ENCODE measurements around the gene THOC7. TPM values are rescaled to one million over a fixed set of nuclear protein-coding genes. Genes with fewer than 3 reads are reported as not detected.

THOC7 gene
- total RNA-seq, 2 donors from 2014 or later = 61.9 to 76.6 TPM

- H3K4me1 ChIP-seq = no peaks in the 10 kb centered on the region
- no peaks in the 10 kb centered on the region for H3K9me3 ChIP-seq
- peak overlapping the region; percentile 94 to 98 for H3K9ac ChIP-seq (ENCODE audit: low read depth in 2 of 2, low read length in 2 of 2)
- H3K36me3 ChIP-seq = no peaks in the 10 kb centered on the region
- peak overlapping the region; percentile 87 for H3K27ac ChIP-seq
- H3K27me3 ChIP-seq = no peaks in the 10 kb centered on the region
- intact Hi-C loops (cut with DNase I) = no loop called here
- no peak for DNase-seq
- no peak for TF ChIP-seq CTCF (IDR thresholded peaks at IDR 0.05)
- peak overlapping the region; percentile 94 for H3K4me3 ChIP-seq
These were observed 828 bp downstream of the THOC7 start for GRCh38 chr3:63862804-63863149.

DNA sequence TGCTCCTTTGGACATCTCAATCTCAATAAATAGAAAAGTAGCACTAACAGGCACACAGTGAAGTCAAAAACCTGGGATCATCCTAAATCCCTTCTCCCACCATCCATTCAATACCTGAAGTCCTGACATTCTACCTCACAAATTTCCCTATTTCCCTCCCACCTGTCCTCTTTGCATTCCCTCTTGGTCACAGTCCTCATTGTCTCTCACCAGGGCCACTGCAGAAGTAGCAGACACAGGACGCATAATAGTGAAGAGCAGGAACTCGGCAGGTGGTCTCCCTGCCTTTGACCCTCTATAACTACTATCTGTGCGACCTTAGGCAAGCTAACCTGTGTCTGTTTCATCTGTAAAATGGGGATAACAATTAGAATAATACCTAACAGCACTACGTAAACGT is 2.3 kb downstream of the THOC7 start:
- no peak overlapping the region for H3K9ac ChIP-seq (ENCODE audit: low read depth in 2 of 2, low read length in 2 of 2)
- H3K4me1 ChIP-seq = no peaks in the 10 kb centered on the region
- H3K9me3 ChIP-seq = no peaks in the 10 kb centered on the region
- intact Hi-C loops (cut with DNase I) = no loop called here
- DNase-seq = no peak
- no peak for TF ChIP-seq CTCF (IDR thresholded peaks at IDR 0.05)
- H3K27ac ChIP-seq = no peak overlapping the region
- H3K4me3 ChIP-seq = no peak overlapping the region
- H3K27me3 ChIP-seq = no peaks in the 10 kb centered on the region
- H3K36me3 ChIP-seq = no peaks in the 10 kb centered on the region

GRCh38 chr3:63860776-63861175 is 2.8 kb downstream of the THOC7 start:
- no peak for DNase-seq
- Histone ChIP-seq H3K9me3 (no peaks in the 10 kb centered on the region), H3K27ac (no peak overlapping the region), H3K27me3 (no peaks in the 10 kb centered on the region), H3K4me3 (no peak overlapping the region), H3K4me1 (no peaks in the 10 kb centered on the region), H3K9ac (ENCODE audit: low read depth in 2 of 2, low read length in 2 of 2) (no peak overlapping the region), H3K36me3 (no peaks in the 10 kb centered on the region)
- no peak for TF ChIP-seq CTCF (IDR thresholded peaks at IDR 0.05)
- intact Hi-C loops (cut with DNase I) = no loop called here

- Histone ChIP-seq H3K4me1 (no peaks in the 10 kb centered on the region), H3K36me3 (no peaks in the 10 kb centered on the region), H3K4me3 (no peak overlapping the region), H3K9ac (ENCODE audit: low read depth in 2 of 2, low read length in 2 of 2) (no peak overlapping the region), H3K27ac (no peak overlapping the region), H3K27me3 (no peaks in the 10 kb centered on the region), H3K9me3 (no peaks in the 10 kb centered on the region)
- DNase-seq = no peak
- TF ChIP-seq CTCF (IDR thresholded peaks at IDR 0.05) = no peak
- intact Hi-C loops (cut with DNase I) = no loop called here
These were observed 6.3 kb downstream of the THOC7 start for GRCh38 chr3:63857311-63857710.

DNA sequence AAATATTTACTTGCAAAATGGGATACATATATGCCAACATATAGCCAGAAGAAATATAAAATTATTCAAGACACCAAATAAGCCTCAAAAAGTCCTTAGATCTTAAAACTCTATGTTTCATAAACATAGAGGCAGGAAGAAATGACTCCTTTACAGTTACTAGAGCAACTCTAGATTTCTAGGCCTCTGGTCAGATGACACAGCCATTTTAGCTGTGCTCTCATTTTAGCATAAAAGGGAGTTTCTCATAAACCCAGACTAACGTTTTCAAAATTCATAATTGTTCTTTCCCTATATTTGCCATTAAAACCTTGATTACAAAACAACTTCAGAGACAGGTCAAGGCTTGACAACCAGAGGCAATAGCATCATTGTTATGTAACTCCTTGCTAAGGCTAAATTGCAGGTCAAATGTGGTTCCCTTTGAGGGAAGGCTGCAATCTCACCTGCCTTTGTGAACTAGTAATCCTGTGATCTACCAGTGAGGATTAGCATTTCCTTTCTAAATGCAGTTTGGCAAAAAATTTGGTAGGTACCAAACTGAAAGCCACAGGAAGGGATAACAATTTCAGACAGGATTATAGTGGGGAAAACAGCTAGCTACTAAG is 8.2 kb downstream of the THOC7 start:
- intact Hi-C loops (cut with DNase I) = no loop called here
- Histone ChIP-seq H3K9ac (ENCODE audit: low read depth in 2 of 2, low read length in 2 of 2) (no peak overlapping the region), H3K9me3 (no peaks in the 10 kb centered on the region), H3K36me3 (no peaks in the 10 kb centered on the region), H3K4me1 (no peaks in the 10 kb centered on the region), H3K27ac (no peak overlapping the region), H3K27me3 (no peaks in the 10 kb centered on the region), H3K4me3 (no peak overlapping the region)
- no peak for TF ChIP-seq CTCF (IDR thresholded peaks at IDR 0.05)
- DNase-seq = no peak
